ENCODE results near the gene CLHC1. TPM values are rescaled to one million over a fixed set of nuclear protein-coding genes. Genes with fewer than 3 reads are reported as not detected.
A peak's percentile ranks its signal among the peaks of the same experiment; 100 is the strongest.
"Not testable (repeated sequence)": the region's sequence is repeated elsewhere in the genome, so short reads cannot be mapped to it uniquely, and the experiment has no call there.

Gene CLHC1
- total and polyA plus RNA-seq, 2 experiments from 2014 or later = 10.6 to 21.1 TPM

DNA sequence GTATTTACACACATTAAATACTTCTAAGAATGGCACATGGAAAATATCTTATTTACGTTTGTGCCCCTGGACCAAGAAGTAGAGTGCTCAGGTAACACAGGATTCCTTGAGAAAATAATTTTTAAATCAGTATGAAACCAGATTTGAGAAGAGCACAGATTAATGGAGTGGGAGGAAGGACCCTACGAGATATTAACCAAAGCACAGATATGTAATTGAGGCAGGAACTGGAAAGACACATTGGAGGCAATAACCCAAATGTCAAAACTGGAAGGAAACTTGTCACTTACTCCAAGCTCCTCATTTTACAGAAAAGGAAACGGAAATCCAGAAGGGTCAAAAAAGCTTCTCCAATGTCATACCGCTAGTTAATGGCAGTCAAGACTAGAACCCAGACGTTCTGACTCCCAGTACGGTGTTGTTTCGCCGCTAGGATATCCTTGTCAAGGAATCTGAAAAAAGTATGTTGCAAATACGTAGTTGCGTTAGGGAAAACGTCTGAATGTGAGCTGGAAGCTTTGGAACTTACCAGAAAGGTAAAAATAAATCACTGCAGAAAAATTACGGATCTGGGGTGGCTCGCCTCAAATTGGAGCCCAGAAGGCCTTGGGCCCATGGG is 36.3 kb upstream of the CLHC1 start:
- Histone ChIP-seq H3K4me3 (peak overlapping the region; percentile 54), H3K27me3 (no peaks in the 10 kb centered on the region), H3K79me2 (peaks cover 14% of the 10 kb centered on the region), H3K4me1 (ENCODE audit: insufficient read depth) (peaks cover 9% of the 10 kb centered on the region), H3K36me3 (replicated peaks; ENCODE audit: insufficient read depth, low read depth) (no peaks in the 10 kb centered on the region), H4K20me1 (ENCODE audit: insufficient read depth, poor library complexity, severe bottlenecking) (no peaks in the 10 kb centered on the region), H3K9me2 (replicated peaks; ENCODE audit: insufficient read depth) (no peaks in the 10 kb centered on the region), H3K9me3 (ENCODE audit: low read depth) (no peaks in the 10 kb centered on the region), H2AFZ (peak overlapping the region; percentile 97), H3K4me2 (peak overlapping the region; percentile 90), H3K27ac (peak overlapping the region; percentile 90)
- WGBS (ENCODE audit: low lambda C conversion rate, missing lambda C conversion rate) = 19% methylated on average over 13 of the region's 13 CpGs
- TF ChIP-seq, protein P1, sequence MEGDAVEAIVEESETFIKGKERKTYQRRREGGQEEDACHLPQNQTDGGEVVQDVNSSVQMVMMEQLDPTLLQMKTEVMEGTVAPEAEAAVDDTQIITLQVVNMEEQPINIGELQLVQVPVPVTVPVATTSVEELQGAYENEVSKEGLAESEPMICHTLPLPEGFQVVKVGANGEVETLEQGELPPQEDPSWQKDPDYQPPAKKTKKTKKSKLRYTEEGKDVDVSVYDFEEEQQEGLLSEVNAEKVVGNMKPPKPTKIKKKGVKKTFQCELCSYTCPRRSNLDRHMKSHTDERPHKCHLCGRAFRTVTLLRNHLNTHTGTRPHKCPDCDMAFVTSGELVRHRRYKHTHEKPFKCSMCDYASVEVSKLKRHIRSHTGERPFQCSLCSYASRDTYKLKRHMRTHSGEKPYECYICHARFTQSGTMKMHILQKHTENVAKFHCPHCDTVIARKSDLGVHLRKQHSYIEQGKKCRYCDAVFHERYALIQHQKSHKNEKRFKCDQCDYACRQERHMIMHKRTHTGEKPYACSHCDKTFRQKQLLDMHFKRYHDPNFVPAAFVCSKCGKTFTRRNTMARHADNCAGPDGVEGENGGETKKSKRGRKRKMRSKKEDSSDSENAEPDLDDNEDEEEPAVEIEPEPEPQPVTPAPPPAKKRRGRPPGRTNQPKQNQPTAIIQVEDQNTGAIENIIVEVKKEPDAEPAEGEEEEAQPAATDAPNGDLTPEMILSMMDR (IDR thresholded peaks at IDR 0.05; ENCODE audit: poor library complexity) = no peak
- TF ChIP-seq EZH2 (IDR thresholded peaks at IDR 0.05; ENCODE audit: borderline replicate concordance) (no peak), EZH2phosphoT487 (IDR thresholded peaks at IDR 0.05; ENCODE audit: low read depth, severe bottlenecking, unreplicated experiment) (no peak)
- no peak for DNase-seq (ENCODE audit: low spot score)

DNA sequence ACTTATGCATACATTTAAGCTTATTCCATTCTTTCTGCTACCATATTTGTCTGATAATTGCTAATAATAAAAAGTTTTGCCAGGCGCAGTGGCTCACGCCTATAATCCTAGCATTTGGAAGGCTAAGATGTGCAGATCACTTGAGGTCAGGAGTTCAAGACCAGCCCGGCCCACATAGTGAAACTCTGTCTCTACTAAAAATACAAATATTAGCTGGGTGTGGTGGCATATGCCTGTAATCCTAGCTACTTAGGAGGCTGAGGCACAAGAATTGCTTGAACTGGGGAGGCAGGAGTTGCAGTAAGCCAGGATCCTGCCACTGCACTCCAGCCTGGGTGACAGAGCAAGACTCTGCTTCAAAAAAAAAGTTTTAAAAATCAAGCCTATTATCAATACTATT is 27.5 kb upstream of the CLHC1 start:
- H3K9me2 ChIP-seq (replicated peaks; ENCODE audit: insufficient read depth); H2AFZ ChIP-seq; H3K9me3 ChIP-seq (ENCODE audit: low read depth); H3K27me3 ChIP-seq; H3K4me3 ChIP-seq; H3K27ac ChIP-seq; H4K20me1 ChIP-seq (ENCODE audit: insufficient read depth, poor library complexity, severe bottlenecking); DNase-seq (ENCODE audit: low spot score); H3K4me1 ChIP-seq (ENCODE audit: insufficient read depth); H3K79me2 ChIP-seq; H3K4me2 ChIP-seq; H3K36me3 ChIP-seq (replicated peaks; ENCODE audit: insufficient read depth, low read depth): not testable (repeated sequence)
- WGBS (ENCODE audit: low lambda C conversion rate, missing lambda C conversion rate) = 91% methylated on average over 3 of the region's 3 CpGs

DNA sequence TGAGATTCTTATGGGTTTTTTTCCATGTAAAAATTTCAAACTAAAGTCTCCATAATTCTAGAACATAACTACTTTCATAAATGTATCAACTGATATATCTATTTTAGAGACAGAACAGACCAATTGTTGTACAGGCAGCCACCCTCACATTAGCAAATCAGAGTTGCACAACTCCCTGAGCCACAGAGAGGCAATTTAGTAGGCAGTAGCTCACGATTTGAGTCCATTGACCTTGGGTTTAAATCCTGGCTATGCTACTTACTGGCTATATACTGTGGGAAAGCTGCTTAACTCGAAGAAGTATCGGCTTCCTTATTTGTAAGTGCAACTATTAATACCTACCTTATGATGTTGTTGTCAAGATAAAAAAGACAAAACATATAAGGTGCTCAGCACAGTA is 20.7 kb upstream of the CLHC1 start:
- DNase-seq (ENCODE audit: low spot score) = no peak
- Histone ChIP-seq H3K36me3 (replicated peaks; ENCODE audit: insufficient read depth, low read depth) (no peaks in the 10 kb centered on the region), H3K9me3 (ENCODE audit: low read depth) (no peaks in the 10 kb centered on the region)

DNA sequence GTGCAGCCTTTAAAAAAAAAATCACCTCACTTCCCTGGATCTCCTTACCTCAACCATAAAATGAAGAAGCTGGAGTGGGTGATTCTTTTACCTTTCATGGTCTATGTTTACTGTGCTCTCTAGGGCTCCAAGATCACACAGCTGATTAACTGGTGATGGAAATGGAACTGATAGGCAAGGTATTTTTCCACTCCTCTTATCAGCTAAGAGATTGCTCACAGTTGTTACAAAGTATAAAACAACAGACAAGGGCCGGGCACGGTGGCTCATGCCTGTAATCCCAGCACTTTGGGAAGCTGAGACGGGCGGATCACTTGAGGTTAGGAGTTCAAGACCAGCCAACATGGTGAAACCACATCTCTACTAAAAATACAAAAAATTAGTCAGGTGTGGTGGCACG is 14.9 kb upstream of the CLHC1 start:
- 49% methylated on average over 5 of the region's 5 CpGs for WGBS (ENCODE audit: low lambda C conversion rate, missing lambda C conversion rate)
- no peak for TF ChIP-seq EZH2 (IDR thresholded peaks at IDR 0.05; ENCODE audit: borderline replicate concordance)
- TF ChIP-seq, protein P1 (IDR thresholded peaks at IDR 0.05; ENCODE audit: poor library complexity) = no peak
- TF ChIP-seq EZH2phosphoT487 (IDR thresholded peaks at IDR 0.05; ENCODE audit: low read depth, severe bottlenecking, unreplicated experiment) = no peak

More for the DNA sequence above, 20.7 kb upstream of the CLHC1 start:
- no peak overlapping the region for H3K4me3 ChIP-seq
- H3K27me3 ChIP-seq = no peaks in the 10 kb centered on the region
- H3K4me1 ChIP-seq (ENCODE audit: insufficient read depth) = no peaks in the 10 kb centered on the region
- no peak overlapping the region for H3K4me2 ChIP-seq
- no peaks in the 10 kb centered on the region for H4K20me1 ChIP-seq (ENCODE audit: insufficient read depth, poor library complexity, severe bottlenecking)
- no peak overlapping the region for H3K27ac ChIP-seq
- TF ChIP-seq, protein P1 (IDR thresholded peaks at IDR 0.05; ENCODE audit: poor library complexity) = no peak
- TF ChIP-seq EZH2phosphoT487 (IDR thresholded peaks at IDR 0.05; ENCODE audit: low read depth, severe bottlenecking, unreplicated experiment) = no peak
- no peak for TF ChIP-seq EZH2 (IDR thresholded peaks at IDR 0.05; ENCODE audit: borderline replicate concordance)
- 93% methylated on average over 3 of the region's 3 CpGs for WGBS (ENCODE audit: low lambda C conversion rate, missing lambda C conversion rate)
- H3K9me2 ChIP-seq (replicated peaks; ENCODE audit: insufficient read depth) = no peaks in the 10 kb centered on the region
- no peaks in the 10 kb centered on the region for H3K79me2 ChIP-seq
- no peak overlapping the region for H2AFZ ChIP-seq

More for the DNA sequence above, 14.9 kb upstream of the CLHC1 start:
- H2AFZ ChIP-seq = no peak overlapping the region
- peak overlapping the region; percentile 59 for H3K27ac ChIP-seq
- no peak overlapping the region for H3K4me3 ChIP-seq
- H3K36me3 ChIP-seq (replicated peaks; ENCODE audit: insufficient read depth, low read depth) = no peaks in the 10 kb centered on the region
- H3K4me1 ChIP-seq (ENCODE audit: insufficient read depth) = no peaks in the 10 kb centered on the region
- no peaks in the 10 kb centered on the region for H3K9me2 ChIP-seq (replicated peaks; ENCODE audit: insufficient read depth)
- no peaks in the 10 kb centered on the region for H3K9me3 ChIP-seq (ENCODE audit: low read depth)
- no peaks in the 10 kb centered on the region for H3K27me3 ChIP-seq
- H4K20me1 ChIP-seq (ENCODE audit: insufficient read depth, poor library complexity, severe bottlenecking) = no peaks in the 10 kb centered on the region
- H3K4me2 ChIP-seq = no peak overlapping the region
- DNase-seq (ENCODE audit: low spot score) = peak; percentile 34
- H3K79me2 ChIP-seq = no peaks in the 10 kb centered on the region
